HK-2 (cell line): ENCODE measurements around the gene PEPD.

Source experiments
- DNase-seq: peaks from one replicate; pipeline ENCODE4 v3.0.0-alpha.2; 2018; ENCODE audit not compliant: unreplicated experiment

The PEPD gene

GRCh38 chr19:33511346-33511745 is 10.2 kb downstream of the PEPD start:
- no peak for DNase-seq

- DNase-seq, result no peak
Observed at GRCh38 chr19:33510462-33511194, 11.0 kb downstream of the PEPD start.

- no peak for DNase-seq
Observed at GRCh38 chr19:33509774-33510173, 11.8 kb downstream of the PEPD start.

GRCh38 chr19:33508941-33509614 is 12.5 kb downstream of the PEPD start:
- DNase-seq, result no peak

GRCh38 chr19:33508431-33508830 is 13.2 kb downstream of the PEPD start:
- no peak for DNase-seq

- no peak for DNase-seq
Observed at GRCh38 chr19:33508009-33508408, 13.6 kb downstream of the PEPD start.

GRCh38 chr19:33507021-33507956 is 14.3 kb downstream of the PEPD start:
- DNase-seq, result no peak

GRCh38 chr19:33506498-33506897 is 15.1 kb downstream of the PEPD start:
- DNase-seq, result no peak

GRCh38 chr19:33505823-33506222 is 15.8 kb downstream of the PEPD start:
- no peak for DNase-seq

- no peak for DNase-seq
Observed at GRCh38 chr19:33505148-33505547, 16.4 kb downstream of the PEPD start.

GRCh38 chr19:33504058-33504444 is 17.5 kb downstream of the PEPD start:
- DNase-seq, result no peak

- no peak for DNase-seq
Observed at GRCh38 chr19:33503433-33504057, 18.0 kb downstream of the PEPD start.

GRCh38 chr19:33503030-33503429 is 18.6 kb downstream of the PEPD start:
- no peak for DNase-seq

- no peak for DNase-seq
Observed at GRCh38 chr19:33502521-33502920, 19.1 kb downstream of the PEPD start.

GRCh38 chr19:33501693-33502356 is 19.8 kb downstream of the PEPD start:
- DNase-seq, result no peak

- DNase-seq, result no peak
Observed at GRCh38 chr19:33500991-33501390, 20.6 kb downstream of the PEPD start.

- no peak for DNase-seq
Observed at GRCh38 chr19:33500586-33500985, 21.0 kb downstream of the PEPD start.

- no peak for DNase-seq
Observed at GRCh38 chr19:33499671-33500506, 21.7 kb downstream of the PEPD start.

GRCh38 chr19:33499248-33499647 is 22.3 kb downstream of the PEPD start:
- DNase-seq, result no peak

GRCh38 chr19:33498391-33499000 is 23.1 kb downstream of the PEPD start:
- DNase-seq, result no peak
